NCI-H82 treated with DMSO at 0.1 percent for 48 hours (cell line): ENCODE measurements around the gene NUP43.
"Not testable (repeated sequence)": the region's sequence is repeated elsewhere in the genome, so short reads cannot be mapped to it uniquely, and the experiment has no call there.

ENCODE experiments used
- DNase-seq: peaks from one replicate; lab custom pipeline; 2025; ENCODE audit not compliant: unreplicated experiment; lab: John Stamatoyannopoulos, UW

Gene NUP43, protein sequence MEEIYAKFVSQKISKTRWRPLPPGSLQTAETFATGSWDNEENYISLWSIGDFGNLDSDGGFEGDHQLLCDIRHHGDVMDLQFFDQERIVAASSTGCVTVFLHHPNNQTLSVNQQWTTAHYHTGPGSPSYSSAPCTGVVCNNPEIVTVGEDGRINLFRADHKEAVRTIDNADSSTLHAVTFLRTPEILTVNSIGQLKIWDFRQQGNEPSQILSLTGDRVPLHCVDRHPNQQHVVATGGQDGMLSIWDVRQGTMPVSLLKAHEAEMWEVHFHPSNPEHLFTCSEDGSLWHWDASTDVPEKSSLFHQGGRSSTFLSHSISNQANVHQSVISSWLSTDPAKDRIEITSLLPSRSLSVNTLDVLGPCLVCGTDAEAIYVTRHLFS

DNA sequence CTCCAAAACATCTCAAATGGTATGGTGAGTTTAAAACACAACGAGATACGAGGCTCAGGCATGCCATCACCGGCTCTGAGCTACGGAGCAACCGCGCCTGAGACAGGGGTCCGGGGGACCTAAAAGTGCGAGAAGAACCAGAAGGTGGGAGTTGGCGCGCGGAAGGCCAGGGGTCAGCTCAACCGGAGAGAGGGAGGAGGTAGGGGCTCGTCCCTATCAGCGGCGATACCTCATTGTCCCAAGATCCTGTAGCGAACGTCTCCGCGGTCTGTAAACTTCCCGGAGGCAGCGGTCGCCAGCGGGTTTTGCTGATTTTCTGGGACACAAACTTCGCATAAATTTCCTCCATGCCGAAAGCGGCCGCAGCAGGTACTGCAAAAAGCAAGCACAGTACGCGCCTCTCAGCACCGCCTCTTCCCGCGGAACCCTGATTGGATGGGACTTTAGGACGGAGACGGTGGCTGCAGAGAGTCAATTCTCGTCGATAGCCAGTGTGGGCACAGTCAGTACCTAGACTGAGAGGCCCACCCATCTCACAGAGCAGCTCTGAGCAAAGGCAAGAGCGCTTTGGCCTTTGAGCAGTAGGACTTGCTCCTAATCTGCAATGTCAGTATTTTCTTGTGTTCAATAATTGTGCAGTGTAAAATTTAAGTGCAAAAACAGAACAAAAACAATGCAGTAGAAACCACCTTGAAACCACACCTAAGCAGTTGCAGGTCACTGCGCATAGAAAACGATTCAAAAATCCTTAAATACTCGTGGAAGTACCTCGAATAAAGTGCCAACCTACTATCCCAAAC, at the start of gene NUP43:
Gene NUP43 (minus strand): TSS at position 383 of the 800 bp plus-strand sequence. CDS start 34 bp downstream, at position 349.
- peak; percentile 91 for DNase-seq

DNA sequence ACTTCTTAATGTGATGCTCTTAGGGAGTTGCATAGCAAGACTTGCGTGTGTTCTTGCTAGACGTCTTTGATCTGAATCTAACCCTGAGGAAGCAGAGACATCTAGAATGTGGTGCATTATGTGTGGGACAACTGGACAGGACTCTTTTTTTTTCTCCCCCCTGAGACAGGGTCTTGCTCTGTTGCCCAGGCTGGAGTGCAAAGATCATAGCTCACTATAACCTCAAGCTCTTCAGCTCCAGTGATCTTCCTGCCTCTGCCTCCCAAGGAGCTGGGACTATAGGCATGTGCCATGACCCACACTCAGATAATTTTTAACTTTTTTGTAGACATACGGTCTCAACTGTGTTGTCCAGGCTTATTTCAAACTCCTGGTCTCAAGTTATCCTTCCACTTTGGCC, 37.2 kb upstream of the NUP43 start:
- no peak for DNase-seq

DNA sequence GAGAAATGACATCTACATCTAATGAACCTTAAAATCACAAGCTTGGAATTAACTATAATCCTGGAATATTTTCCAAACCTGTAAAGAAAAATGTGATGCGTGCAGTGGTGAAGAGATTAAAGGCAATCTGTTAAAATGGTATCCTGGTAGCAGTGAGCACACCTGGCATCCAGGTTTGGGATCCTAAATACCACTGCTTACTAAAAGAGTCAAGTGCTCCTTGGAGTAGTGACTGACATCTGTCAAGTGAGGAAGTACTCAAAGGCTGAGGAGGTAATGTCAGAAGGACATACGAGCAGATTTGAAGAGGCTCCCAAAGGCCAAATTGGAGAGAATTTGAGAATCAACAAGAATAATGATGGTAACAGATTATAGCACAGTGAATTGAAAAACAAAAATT, 36.0 kb upstream of the NUP43 start:
- no peak for DNase-seq

DNA sequence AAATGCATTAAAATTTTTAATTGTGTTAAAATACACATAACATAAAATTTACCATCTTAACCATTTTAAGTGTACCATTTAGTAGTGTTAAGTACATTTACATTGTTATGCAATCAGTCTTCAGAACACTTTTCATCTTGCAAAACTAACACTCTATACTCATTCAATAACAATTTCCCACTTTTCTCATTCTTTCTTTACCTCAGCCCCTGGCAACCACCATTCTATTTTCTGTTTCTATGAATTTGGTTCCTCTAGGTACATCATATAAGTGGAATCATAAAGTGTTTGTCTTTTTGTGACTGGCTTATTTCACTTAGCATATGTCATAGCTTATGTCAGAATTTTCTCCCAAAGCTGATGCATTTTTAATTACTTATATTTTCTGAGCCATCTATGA, 35.4 kb upstream of the NUP43 start:
- no peak for DNase-seq

DNA sequence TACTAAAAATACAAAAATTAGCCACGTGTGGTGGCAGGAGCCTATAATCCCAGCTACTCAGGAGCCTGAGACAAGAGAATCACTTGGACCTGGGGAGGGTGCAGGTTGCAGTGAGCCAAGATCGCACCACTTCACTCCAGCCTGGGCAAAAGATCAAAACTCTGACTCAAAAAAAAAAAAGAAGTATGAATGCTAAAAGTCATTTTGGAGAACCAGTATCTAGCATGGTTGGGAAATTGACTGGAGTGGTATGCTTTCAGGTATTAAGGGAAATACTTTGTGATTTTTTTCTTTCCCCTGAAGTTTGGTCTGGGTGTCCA, 33.3 kb upstream of the NUP43 start:
- no peak for DNase-seq

DNA sequence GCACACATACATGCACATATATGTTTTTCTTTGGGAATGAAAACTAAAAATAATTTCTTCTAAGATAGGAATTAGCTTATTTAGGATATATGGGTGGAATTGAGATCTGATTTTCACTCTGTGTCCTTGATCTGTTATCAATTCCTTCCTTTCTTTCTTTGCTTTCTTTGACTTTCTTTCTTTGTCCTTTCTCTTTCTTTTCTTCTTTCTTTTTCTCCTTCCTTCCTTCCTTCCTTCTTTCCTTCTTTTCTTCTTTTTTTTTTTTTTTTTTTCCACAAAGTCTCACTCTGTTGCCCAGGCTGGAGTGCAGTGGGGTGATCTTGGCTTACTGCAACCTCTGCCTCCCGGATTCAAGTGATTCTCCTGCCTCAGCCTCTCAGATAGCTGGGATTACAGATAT, 31.3 kb upstream of the NUP43 start:
- no peak for DNase-seq

DNA sequence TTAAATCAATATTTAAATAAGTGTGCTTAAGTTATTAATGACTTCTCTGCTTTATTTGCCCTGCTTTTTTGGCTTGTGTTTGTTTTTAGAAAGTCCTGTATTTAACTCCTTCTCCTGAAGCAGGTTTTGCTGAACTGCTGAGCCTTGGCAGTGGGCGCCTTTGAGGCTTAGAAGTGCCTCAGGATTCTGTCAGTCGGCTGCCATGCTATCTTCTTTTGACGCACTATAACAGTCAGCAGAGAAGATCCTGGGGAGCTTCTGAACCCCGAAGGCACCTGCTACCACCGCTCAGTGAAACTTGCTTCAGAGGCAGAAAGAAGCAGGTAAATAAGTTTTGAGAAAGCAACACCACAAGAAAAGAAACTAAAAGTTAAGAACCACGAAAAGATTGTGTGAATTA, 25.6 kb upstream of the NUP43 start:
- no peak for DNase-seq

DNA sequence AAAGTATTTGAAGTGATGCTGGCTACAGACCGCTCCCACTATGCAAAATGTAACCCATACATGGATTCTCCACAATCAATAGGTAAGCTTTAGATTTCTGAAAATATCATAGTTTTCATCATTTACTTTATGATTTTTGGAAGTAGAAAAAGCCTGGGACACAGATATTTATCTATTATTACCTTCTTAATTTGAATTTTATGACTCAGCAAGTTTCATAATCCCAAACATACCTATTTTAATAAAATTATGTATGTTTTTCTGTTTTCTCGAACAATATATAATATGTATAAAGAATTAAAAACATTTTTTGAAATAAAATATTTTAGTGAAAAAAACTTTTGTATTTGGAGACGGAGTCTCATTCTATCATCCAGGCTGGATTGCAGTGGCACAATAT, 24.9 kb upstream of the NUP43 start:
- no peak for DNase-seq

DNA sequence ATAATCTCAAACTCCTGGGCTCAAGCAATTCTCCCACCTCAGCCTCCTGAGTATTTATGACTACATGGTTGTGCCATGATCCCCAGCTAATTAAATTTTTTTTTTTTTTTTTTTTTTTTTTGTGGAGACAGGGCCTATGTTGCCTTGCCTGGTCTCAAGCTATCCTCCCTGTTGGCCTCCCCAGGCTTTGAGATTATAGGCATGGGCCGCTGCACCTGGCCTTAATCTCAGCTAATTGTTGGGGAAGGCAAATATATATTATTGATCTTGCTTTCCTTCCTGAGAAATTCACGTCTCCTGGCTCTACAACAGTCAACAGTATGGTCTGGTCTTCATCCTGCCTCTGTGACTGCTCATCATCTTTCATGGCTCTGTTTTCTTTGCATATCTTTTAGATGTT, 23.3 kb upstream of the NUP43 start:
- no peak for DNase-seq

DNA sequence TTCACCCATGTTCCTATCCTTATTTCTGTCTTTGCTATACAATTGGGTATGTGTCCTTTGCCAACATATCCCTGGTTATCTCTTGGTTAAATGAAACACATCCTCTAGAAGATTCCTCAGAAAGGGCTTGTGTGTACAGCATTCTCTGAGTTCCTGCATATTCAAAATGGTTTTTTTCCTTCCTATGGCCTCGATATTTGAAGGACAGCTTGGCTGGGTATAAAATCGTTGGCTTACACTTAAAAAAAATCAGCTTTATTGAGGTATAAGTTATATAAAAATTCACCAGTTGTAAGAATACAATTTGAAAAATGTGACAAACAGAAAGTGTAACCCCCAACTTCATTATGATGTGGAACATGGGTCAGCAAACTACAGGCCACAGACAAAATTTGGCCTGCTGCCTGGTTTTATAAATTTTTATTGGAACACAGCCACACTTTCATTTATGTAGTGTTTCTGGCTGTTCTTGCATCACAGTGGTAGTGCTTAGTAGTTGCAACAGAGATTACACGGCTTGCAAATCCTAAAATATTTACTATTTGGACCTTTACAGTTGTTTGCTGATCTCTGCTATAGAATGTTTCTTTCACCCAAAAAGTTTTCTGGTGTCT, 19.9 kb upstream of the NUP43 start:
- DNase-seq = no peak

DNA sequence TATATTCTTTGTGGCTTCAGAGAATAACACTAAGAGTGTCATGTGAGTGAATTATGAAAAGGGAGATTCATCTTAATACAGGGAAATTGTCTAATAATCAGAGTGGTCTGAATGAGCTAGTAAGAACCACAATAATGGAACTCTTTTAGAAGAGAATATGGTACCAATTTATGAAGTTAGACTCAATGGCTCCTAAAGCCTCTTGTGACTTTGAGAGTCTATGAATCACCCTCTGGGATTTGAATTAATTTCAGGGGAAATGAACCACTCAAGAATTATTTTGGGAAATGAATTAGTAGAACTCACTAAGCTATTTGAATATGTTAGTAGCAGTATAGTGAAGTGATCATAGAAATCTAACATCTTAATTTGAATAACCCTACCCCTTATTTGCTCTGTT, 17.5 kb upstream of the NUP43 start:
- DNase-seq = no peak

DNA sequence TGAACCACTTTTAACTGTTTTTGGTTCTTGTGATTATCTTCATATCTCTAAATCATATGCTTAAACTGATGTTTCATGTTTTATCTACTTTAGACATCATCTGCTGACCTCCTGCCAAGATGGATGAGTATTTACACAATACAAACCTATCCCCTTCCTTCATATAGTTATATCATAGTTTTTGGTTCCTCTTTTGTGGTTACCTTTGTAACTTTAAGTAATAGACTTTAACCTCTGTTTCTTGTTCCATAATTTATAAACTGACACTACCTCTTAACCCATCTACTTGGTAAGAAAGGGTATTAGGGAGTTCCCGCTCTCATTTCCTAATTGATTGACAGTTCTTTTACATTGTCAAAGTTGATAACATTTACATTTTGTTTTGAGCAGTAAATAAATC, 15.1 kb upstream of the NUP43 start:
- DNase-seq = no peak

DNA sequence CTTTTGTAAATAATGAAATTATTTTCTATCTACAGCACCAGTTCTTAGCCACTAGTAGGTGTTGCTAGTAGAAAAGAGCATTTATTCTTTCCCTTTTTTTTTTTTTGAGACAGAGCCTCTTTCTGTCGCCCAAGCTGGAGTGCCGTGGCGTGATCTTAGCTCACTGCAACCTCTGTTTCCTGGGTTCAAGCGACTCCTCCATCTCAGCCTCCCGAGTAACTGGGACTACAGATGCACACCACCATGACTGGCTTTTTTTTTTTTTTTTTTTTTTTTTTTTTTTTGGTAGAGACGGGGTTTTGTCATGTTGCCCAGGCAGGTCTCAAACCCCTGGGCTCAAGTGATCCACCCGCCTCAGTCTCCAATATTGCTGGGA, 9.9 kb upstream of the NUP43 start:
- no peak for DNase-seq

DNA sequence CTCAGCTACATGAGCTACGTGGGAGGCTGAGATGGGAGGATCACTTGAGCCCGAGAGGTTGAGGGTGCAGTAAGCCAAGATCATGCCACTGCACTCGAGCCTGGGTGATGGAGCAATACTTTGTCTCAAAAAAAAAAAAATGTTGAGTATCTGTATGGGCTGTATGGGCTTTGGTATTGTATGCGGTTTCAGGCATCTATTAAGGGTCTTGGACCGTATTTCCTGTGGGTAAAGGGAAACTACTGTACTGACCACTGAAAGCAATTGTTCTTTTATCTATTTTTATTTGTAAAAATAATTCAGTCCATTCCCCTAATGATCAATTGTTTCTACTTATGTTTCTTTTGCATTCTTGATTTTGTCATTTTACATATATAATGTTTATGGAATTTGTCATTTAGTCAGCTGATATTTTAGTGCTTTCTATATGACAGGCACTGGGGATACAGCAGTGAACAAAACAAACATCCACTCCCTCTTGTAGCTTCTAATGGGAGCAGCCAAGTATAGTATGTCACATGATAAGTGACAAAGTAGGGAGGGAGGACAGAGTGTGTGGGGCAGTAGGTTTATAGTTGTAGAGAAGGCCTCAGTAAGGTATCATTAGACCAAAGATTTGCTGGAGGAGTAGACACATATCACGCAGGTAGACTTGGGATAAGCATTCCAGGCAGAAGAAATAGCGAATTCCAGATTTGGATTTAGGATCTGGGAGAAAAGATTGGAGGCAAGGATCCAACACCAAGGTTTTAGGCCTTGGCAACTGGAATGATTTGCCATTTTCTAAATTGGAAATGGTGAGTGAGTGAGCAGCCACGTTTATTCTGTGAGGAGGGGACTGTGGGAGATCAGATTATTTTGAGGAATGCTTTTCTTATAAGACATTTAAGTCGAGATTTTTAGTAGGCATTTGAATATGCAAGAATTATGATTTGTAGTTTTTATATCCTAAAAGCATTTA, 9.3 kb upstream of the NUP43 start:
- DNase-seq = no peak

DNA sequence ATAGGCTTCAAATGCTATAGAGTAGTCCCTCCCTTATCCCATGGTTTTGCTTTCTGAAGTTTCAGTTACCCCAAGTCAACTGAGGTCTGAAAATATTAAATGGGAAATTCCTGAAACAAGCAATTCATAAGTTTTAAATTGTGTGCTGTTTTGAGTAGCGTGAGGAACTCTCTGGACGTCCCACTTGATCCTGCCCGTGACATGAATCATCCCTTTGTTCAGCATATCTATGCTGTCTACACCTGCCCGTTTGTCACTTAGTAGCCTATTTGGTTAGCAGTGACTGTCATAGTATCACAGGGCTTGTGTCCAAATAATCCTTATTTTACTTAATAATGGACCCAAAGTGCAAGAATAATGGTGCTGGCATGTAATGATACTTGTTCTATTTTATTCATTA, 8.2 kb upstream of the NUP43 start:
- DNase-seq = no peak

DNA sequence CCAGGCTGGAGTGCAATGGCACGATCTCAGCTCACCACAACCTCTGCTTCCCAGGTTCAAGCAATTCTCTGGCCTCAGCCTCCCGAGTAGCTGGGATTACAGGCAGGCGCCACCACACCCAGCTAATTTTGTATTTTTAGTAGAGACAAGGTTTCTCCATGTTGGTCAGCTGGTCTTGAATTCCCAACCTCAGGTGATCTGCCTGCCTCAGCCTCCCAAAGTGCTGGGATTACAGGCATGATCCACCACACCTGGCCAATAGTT, 7.0 kb upstream of the NUP43 start:
- DNase-seq = not testable (repeated sequence)

DNA sequence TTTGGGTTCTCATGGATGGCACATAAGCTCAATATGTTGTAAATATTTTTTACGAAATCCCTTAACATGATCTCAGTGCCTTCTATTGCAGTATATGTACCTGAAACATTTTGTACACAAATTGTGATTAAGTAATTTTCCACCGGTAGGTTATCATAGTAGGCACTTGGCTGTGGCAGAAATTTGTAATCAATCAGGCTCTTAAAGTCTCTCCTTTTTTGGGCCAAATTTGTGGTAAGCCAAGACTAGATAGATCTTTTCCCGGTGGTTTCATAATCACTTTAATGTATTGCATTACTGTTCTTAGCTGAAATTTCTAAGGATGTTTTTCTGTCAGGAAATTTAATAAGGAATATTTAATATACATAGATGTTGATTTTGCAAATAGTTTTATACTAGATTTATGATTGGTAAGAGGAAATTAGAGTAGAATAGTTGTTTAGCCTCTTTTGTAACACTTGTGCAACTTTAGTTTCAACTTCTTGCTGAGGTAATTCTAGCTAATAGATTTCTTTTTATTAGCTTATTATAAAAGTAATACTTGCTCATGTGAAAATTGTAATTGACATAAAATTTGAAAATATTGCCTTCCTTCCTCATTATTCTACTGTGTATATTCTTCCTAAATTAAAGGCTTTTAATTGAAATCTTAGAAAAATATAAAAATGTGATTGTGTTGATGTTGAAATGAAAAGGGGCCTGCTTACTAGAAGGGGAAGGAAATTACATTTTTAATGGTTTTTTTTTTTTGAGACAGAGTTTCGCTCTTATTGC, 6.5 kb upstream of the NUP43 start:
- no peak for DNase-seq

DNA sequence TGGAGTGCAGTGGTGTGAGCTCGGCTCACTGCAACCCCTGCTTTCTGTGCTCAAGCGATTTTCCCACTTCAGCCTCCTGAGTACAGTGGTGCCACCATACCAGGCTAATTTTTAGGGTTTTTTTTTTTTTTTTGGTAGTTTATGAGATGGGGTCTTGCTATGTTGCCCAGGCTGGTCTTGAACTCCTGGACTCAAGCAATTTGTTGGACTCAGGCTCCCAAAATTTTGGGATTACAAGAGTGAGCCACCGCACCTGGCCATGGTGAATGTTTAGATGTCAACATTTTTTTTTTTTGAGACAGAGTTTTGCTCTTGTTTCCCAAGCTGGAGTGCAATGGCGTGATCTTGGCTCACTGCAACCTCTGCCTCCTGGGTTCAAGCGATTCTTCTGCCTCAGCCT, 5.6 kb upstream of the NUP43 start:
- DNase-seq = not testable (repeated sequence)

DNA sequence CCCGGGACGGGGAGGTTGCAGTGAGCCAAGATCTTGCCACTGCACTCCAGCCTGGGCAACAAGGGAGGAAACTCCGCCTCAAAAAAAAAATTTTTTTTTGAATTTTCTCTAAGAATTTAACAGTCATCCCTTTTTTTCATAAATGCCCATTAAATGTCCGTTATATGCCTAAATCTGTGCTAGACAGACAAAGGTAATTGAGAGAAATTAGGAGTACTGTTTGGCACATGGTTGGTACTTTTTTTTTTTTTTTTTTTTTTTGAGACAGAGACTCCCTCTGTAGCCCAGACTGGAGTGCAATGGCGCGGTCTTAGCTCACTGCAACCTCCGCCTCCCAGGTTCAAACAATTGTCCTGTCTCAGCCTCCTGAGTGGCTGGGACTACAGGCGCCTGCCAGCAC, 4.9 kb upstream of the NUP43 start:
- no peak for DNase-seq

DNA sequence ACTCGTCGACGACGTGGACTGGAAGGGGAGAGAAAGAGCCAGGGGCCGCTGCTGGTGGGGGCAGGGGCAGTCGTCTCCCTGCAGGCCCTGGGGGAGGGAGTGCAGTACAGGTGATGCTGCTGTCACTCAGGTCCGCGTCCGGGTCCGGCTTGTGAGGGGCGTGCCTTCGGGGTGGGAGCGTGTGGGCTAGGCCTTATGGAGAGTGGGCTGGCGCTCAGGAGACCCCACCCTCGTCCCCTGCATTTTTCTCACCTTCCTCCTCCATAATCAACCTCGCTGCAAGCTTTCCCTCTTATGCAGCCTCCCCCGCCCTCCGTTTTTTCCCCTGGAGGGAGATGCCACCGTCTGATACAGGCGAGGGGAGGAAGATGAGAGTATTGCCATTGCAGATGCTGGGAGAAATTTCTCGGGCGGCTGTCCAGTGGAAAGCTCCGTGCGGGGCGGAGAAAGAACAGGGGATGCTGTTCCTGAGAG, 3.8 kb upstream of the NUP43 start:
- peak; percentile 38 for DNase-seq
